ENCODE measurements around the gene EPHA6. TPM values are rescaled to one million over a fixed set of nuclear protein-coding genes. Genes with fewer than 3 reads are reported as not detected.
"Not testable (repeated sequence)": the region's sequence is repeated elsewhere in the genome, so short reads cannot be mapped to it uniquely, and the experiment has no call there.

EPHA6 gene
- total RNA-seq, 2 donors from 2014 or later: 0.22 to 3.0 TPM

- intact Hi-C loops (cut with DNase I): no loop called here
- no peak for TF ChIP-seq CTCF (IDR thresholded peaks at IDR 0.05)
- no peaks in the 10 kb centered on the region for H3K27me3 ChIP-seq
- no peak overlapping the region for H3K9ac ChIP-seq (ENCODE audit: low read depth in 2 of 2, low read length in 2 of 2)
- H3K9me3 ChIP-seq: no peaks in the 10 kb centered on the region
- no peak for DNase-seq
- no peak overlapping the region for H3K4me3 ChIP-seq
- no peaks in the 10 kb centered on the region for H3K4me1 ChIP-seq
- H3K27ac ChIP-seq: no peak overlapping the region
- no peaks in the 10 kb centered on the region for H3K36me3 ChIP-seq
These were observed 163.3 kb downstream of the EPHA6 start for GRCh38 chr3:96977671-96978070.

GRCh38 chr3:96983716-96984115, 169.3 kb downstream of the EPHA6 start:
- not testable (repeated sequence) for DNase-seq

GRCh38 chr3:96986241-96986640, 171.8 kb downstream of the EPHA6 start:
- no peak for TF ChIP-seq CTCF (IDR thresholded peaks at IDR 0.05)
- no peak for DNase-seq
- H3K4me3 ChIP-seq: no peak overlapping the region
- H3K9ac ChIP-seq (ENCODE audit: low read depth in 2 of 2, low read length in 2 of 2): no peak overlapping the region
- no peak overlapping the region for H3K27ac ChIP-seq
- H3K27me3 ChIP-seq: no peaks in the 10 kb centered on the region
- H3K9me3 ChIP-seq: no peaks in the 10 kb centered on the region
- intact Hi-C loops (cut with DNase I): no loop called here
- H3K36me3 ChIP-seq: no peaks in the 10 kb centered on the region
- no peaks in the 10 kb centered on the region for H3K4me1 ChIP-seq

More at GRCh38 chr3:96983716-96984115, 169.3 kb downstream of the EPHA6 start:
- H3K27me3 ChIP-seq; H3K36me3 ChIP-seq; H3K4me1 ChIP-seq; H3K4me3 ChIP-seq; H3K27ac ChIP-seq; H3K9me3 ChIP-seq; intact Hi-C loops (cut with DNase I); H3K9ac ChIP-seq (ENCODE audit: low read depth in 2 of 2, low read length in 2 of 2): not testable (repeated sequence)

- no peak overlapping the region for H3K4me3 ChIP-seq
- no peak for DNase-seq
- no peaks in the 10 kb centered on the region for H3K27me3 ChIP-seq
- H3K9me3 ChIP-seq: no peaks in the 10 kb centered on the region
- H3K4me1 ChIP-seq: no peaks in the 10 kb centered on the region
- no peaks in the 10 kb centered on the region for H3K36me3 ChIP-seq
- intact Hi-C loops (cut with DNase I): no loop called here
- TF ChIP-seq CTCF (IDR thresholded peaks at IDR 0.05): no peak
- H3K9ac ChIP-seq (ENCODE audit: low read depth in 2 of 2, low read length in 2 of 2): no peak overlapping the region
- H3K27ac ChIP-seq: no peak overlapping the region
These were observed 176.8 kb downstream of the EPHA6 start for GRCh38 chr3:96991231-96991630.

GRCh38 chr3:96991800-96992365, 177.5 kb downstream of the EPHA6 start:
- no peak for TF ChIP-seq CTCF (IDR thresholded peaks at IDR 0.05)
- H3K9ac ChIP-seq (ENCODE audit: low read depth in 2 of 2, low read length in 2 of 2): no peak overlapping the region
- H3K4me3 ChIP-seq: no peak overlapping the region
- intact Hi-C loops (cut with DNase I): no loop called here
- H3K27ac ChIP-seq: no peak overlapping the region
- DNase-seq: no peak
- H3K4me1 ChIP-seq: no peaks in the 10 kb centered on the region
- H3K27me3 ChIP-seq: no peaks in the 10 kb centered on the region
- no peaks in the 10 kb centered on the region for H3K9me3 ChIP-seq
- H3K36me3 ChIP-seq: no peaks in the 10 kb centered on the region

GRCh38 chr3:96994988-96995387, 180.6 kb downstream of the EPHA6 start:
- Histone ChIP-seq H3K4me1 (no peaks in the 10 kb centered on the region), H3K4me3 (no peak overlapping the region), H3K9me3 (no peaks in the 10 kb centered on the region), H3K36me3 (no peaks in the 10 kb centered on the region), H3K27me3 (no peaks in the 10 kb centered on the region), H3K9ac (ENCODE audit: low read depth in 2 of 2, low read length in 2 of 2) (no peak overlapping the region), H3K27ac (no peak overlapping the region)
- no peak for TF ChIP-seq CTCF (IDR thresholded peaks at IDR 0.05)
- intact Hi-C loops (cut with DNase I): no loop called here
- no peak for DNase-seq

All from colonic mucosa (tissue), 4 donors.